Amygdala (tissue), 56 donors: ENCODE data around the gene CSGALNACT2.
"Not testable (repeated sequence)": the region's sequence is repeated elsewhere in the genome, so short reads cannot be mapped to it uniquely, and the experiment has no call there.

Experiments used
- DNase-seq, 56 donors: peaks; one replicate each; lab custom pipeline; 2025; lab: John Stamatoyannopoulos, UW

Gene CSGALNACT2

GRCh38 chr10:43136995-43137716 lies 1.1 kb upstream of the CSGALNACT2 start:
- DNase-seq: no peak

- DNase-seq: peak in 39 of 56 donors; percentile 21 to 77 (median 55)
These were observed 576 bp upstream of the CSGALNACT2 start for GRCh38 chr10:43137717-43138020.

GRCh38 chr10:43138757-43139241 lies 554 bp downstream of the CSGALNACT2 start:
- DNase-seq: peak in 2 of 56 donors; percentile 42 to 47

- no peak for DNase-seq
These were observed 3.2 kb downstream of the CSGALNACT2 start for GRCh38 chr10:43141421-43141820.

- DNase-seq: no peak
These were observed 7.1 kb downstream of the CSGALNACT2 start for GRCh38 chr10:43145311-43145710.

GRCh38 chr10:43145936-43146335 lies 7.7 kb downstream of the CSGALNACT2 start:
- DNase-seq: not testable (repeated sequence)

DNA sequence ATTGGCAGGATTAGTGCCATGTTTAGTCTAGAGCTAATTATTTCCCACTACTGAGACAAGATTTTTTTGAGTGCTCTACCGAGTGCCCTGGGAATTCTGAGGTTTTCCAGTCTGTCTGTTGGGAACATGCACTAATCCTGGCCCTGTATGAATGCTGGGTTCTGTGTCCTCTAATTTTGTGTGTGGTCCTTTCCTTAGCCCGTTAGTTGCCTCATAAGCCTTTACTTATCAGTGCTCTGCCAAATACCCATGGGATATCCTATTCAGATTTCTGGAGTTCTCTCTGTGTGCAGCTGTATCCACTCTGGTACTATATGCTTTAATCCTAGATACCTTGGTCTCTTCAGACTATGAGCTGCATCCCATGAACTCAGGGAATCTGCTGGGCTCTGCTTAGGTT lies 13.1 kb downstream of the CSGALNACT2 start:
- DNase-seq: no peak

DNA sequence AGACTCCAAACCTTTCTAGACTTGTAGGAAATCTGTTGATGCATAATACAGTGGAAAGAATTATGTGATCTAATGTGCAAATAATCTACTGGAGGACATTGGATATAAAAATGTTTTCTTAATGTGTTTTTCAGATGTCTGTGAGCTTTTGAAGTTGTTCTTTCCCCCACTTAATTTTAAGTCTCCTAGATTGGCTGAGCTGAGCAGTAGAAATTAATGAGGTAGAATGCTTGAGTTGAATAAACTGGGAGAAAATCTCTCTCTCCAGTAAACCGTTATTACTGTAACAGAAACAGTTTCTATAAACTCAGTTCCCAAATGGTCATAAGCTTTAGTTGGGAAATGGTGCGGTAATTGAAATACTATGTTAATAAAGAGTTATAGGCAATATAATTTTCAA lies 15.7 kb downstream of the CSGALNACT2 start:
- no peak for DNase-seq

- DNase-seq: no peak
These were observed 17.0 kb downstream of the CSGALNACT2 start for GRCh38 chr10:43155221-43155620.

GRCh38 chr10:43155741-43156140 lies 17.5 kb downstream of the CSGALNACT2 start:
- DNase-seq: no peak

GRCh38 chr10:43156590-43157341 lies 18.5 kb downstream of the CSGALNACT2 start:
- peak in 3 of 56 donors; percentile 8 to 17 (median 16) for DNase-seq

GRCh38 chr10:43158636-43159035 lies 20.4 kb downstream of the CSGALNACT2 start:
- DNase-seq: no peak

DNA sequence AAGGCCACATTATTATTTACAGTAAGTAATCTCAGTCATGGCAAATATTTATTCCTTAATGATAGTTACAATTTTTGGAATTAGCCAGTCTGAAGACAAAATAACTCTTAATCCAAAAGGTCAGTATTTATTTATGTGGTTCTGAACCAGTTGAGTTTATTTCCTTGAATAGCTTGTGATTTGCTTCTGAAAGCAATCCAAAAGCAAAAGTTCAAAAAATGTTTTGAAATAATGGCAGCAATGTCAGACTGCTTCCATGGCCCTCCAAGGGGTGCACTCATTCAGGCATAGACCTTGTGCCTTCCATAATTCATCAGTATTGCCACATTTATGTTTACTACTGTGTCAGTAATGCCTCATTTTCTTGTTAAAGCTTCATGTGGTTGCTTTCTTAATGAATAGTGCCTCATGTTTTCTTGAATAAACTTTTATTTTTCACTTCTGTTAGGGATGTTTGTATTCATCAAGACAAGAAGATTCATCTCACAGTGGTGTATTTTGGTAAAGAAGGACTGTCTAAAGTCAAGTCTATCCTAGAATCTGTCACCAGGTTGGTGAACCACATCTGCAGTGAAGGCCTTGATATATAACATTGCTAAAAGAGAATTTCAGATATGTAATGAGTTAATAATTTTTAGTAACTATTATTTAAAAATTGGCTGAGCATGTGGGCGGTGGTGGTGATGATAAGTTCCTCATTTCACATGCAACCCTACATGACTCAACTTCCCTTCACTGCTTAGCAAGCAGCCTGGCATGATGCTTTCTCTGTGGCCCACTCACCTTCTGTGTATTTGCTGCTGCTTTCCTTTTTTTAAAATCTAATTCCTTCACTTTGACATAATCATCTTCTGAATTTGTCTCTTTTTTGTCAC lies 22.0 kb downstream of the CSGALNACT2 start:
- peak in 3 of 56 donors; percentile 7 to 36 (median 26) for DNase-seq

- DNase-seq: no peak
These were observed 22.6 kb downstream of the CSGALNACT2 start for GRCh38 chr10:43160921-43161255.

GRCh38 chr10:43162604-43163003 lies 24.4 kb downstream of the CSGALNACT2 start:
- DNase-seq: no peak

GRCh38 chr10:43166207-43166879 lies 28.1 kb downstream of the CSGALNACT2 start:
- DNase-seq: no peak

- DNase-seq: no peak
These were observed 28.7 kb downstream of the CSGALNACT2 start for GRCh38 chr10:43166880-43167497.

- DNase-seq: no peak
These were observed 29.2 kb downstream of the CSGALNACT2 start for GRCh38 chr10:43167498-43167889.

DNA sequence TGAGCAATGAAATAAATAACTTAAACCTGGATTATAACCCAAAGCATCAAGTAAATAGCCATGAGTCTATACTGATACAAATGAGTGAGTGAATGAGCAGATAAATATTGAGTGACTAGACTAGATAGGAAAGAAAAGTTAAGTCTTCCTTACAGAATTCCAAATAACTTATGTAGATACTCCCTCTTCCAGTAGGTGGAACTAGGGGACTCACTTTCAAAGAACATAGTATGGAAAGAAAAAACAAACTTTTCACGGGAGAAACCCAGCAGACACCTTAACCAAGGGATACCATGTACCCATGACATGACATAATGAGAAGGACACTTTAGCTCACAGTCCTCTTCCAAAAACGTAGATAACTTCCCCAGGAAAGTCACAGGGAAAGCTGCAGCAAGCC lies 32.2 kb downstream of the CSGALNACT2 start:
- DNase-seq: no peak

GRCh38 chr10:43172645-43173044 lies 34.4 kb downstream of the CSGALNACT2 start:
- DNase-seq: no peak
